NCI-H82 (cell line): ENCODE measurements around the gene S100A12.
A peak's percentile ranks its signal among the peaks of the same experiment; 100 is the strongest.

Source experiments
- DNase-seq: peaks from one replicate; lab custom pipeline; 2025; lab: John Stamatoyannopoulos, UW

The S100A12 gene

DNA sequence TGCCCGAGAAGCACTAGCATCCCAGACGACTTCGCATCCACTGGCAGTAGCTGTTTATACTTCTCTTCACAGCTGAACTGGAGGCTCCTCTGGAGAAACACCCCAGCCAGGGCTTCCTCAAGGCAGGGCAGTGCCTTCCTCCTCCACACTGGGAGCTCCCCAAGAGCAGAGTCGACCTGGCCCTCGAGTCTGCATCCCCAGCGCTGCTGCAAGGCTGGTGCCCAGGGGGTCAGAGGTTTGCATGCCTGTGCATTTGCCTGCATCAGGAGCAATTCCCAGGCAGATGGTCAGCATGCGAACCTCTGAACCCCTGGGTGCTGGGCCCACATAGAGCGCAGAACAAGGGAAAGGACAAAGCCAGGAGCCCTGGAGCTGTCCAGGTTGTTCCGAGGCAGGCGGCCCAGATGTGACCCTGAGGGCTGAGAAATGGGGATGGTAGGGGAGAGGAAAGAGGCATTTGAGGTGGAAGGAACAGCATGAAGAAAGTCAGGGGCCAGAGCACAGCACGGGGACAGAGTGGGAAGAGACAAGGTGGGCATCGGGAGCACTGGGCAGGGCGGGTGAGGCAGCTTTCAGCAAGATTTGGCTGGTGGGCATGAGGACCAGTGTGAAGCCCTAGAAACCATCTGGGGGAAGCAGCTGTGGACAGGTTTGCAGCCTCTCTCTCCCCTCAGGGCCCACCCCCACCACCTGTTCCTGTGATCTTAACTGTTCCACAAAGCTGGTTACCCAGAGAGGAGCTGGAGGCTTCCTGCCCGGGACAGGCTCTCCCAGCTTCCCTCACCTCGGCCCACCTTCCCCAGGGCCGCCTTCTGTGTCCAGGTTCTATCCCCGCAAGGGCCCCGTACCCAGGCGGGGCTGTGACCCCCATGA, 21.9 kb upstream of the S100A12 start:
- peak; percentile 86 for DNase-seq

GRCh38 chr1:153396461-153396860, 21.0 kb upstream of the S100A12 start:
- no peak for DNase-seq

- no peak for DNase-seq
These were observed 20.4 kb upstream of the S100A12 start for GRCh38 chr1:153395776-153396175.

DNA sequence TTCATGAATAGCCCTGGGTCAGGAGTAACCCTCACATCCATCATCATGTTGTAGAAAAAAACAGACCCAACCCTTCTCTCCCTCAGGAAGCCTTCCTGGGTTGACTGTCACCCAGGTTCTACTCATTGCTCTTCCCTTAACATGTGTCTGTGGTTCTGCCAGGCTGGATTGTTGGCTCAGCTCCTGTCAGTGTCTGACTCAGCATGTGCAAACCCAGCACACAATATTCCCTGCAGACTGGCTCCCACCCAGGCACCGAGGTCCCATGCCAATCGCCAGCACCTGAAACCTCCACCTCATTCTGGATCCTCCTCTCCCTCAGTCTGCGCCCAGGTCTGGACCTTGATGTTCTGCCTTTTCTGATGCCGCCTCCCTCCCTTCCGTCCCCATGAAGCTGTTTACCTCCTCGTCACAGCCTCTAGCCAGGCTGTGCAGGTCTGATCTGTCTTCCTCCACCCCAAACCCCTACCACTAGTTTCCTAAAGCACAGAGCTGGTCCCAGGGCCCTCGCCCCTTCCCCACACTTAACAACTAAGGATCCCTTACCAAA, 19.8 kb upstream of the S100A12 start:
- DNase-seq: no peak

DNA sequence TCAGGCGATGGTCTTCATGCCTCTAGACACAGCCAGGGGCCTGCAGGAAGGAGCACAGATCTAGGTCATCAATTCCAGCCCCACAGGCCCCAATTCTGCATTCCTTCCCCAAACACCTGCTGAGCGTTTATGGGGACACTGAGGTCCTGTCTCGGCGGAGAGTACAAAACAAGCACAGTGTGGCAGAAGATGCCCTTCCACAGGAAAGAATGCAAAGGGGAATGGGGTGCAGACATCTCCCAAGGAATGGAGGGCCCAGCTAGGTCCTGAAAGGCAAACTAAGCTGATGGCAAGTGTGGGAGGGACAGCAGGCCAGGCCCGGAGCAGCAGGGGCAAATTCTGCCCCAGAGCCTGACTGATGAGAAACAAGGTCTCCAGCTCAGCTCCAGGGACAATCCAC, 19.0 kb upstream of the S100A12 start:
- DNase-seq: no peak

DNA sequence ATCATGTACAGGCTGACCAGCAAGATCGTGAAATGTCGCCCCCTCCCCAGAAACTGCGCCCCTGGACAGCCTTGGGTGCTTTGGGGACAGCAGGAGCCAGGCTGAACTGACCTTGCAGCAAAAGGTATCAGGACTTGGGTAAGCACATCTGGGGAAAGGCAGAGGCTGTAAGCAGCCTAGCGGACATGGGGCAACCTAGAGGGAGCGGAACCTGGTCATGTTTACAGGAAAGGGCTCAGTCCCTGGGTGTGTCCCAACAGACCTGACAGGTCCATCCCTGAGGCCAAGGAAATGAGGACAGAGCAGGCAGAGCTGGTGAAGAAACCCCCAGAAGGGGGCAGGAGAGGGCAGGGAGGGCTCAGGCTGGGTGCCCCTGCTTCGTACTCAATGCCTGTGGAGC, 18.5 kb upstream of the S100A12 start:
- DNase-seq: peak; percentile 43

DNA sequence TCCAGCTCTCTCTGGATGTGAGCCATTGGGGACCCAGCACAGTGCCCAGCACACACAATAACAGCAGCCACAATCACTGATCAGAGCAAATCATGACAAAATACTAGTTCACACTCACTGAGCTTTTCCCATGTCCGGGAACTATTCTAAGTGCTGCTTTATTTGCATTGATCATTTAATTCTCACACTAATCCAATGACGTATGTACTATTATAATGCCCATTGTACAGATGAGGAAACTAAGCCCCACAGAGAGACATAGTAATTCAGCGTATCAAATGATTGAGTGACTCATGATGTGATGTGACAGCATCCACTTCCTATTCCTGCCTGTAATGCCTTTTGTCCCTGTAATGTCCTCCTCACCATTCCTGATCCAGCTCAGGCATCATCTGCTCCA, 17.4 kb upstream of the S100A12 start:
- DNase-seq: no peak

DNA sequence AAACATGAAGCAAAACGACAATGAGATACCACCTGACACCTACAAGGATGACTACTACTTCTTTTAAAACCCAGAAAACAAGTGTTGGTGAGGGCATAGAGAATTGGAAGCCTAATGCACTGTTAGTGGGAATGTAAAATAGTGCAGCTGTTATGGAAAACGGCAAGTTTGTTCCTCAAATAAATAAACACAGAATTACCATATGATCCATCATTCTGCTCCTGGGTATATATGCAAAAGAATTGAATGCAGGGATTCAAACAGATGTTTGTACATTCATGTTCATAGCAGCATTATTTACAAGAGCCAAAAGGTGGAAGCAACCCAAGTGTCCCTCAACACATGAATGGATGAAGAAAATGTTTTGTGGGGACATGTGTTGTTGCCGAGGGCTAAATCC, 16.8 kb upstream of the S100A12 start:
- DNase-seq: no peak

- DNase-seq: no peak
These were observed 15.7 kb upstream of the S100A12 start, which contains the start of gene S100A8 for GRCh38 chr1:153390938-153391710. Gene S100A8, minus strand, starts transcription at chr1:153391073. Its CDS starts 538 bp downstream, at chr1:153390535.

- DNase-seq: no peak
These were observed 14.8 kb upstream of the S100A12 start for GRCh38 chr1:153389973-153390879.

DNA sequence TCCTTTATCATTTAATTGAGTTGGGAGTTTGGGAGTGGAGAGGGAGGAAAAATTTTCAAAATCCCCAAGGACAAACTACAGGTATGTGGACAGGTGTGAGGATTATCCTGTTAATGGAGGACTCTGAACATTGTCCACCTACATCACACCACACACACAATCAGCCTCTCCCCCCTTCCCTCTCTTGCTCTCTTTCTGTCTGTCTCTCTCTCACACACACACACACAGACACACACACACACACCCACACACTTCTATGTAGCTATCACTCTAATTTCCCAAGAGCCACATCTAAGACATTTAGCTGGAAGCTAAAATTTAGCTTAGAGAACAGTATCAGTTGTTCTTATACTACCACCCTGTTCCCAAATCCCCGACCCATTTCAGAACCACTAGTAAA, 14.0 kb upstream of the S100A12 start:
- DNase-seq: no peak

- no peak for DNase-seq
These were observed 12.4 kb upstream of the S100A12 start for GRCh38 chr1:153387785-153388184.

DNA sequence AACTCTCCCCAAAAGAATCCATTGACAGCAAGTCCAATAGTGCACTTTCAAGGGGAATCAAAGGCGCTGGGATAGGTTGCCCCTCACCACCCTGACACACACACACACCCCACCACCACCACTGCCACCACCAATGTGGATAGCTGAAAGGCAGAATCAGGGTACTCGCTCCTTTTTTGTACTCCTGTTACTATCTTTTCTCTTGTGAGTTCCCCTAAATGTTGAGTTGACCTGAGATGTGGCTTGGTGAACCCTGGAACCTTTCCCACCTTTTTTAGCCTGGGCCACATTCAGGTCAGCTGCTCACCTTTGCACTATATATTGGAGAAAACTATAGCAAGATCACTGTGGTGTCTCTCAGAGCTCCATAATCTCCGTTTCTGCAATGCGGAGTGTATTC, 11.6 kb upstream of the S100A12 start:
- no peak for DNase-seq

GRCh38 chr1:153386500-153386901, 11.1 kb upstream of the S100A12 start:
- DNase-seq: no peak

- DNase-seq: no peak
These were observed 9.6 kb upstream of the S100A12 start for GRCh38 chr1:153384958-153385580.

- no peak for DNase-seq
These were observed 5.3 kb upstream of the S100A12 start for GRCh38 chr1:153380711-153381110.

- DNase-seq: no peak
These were observed 4.2 kb upstream of the S100A12 start for GRCh38 chr1:153379591-153379990.

DNA sequence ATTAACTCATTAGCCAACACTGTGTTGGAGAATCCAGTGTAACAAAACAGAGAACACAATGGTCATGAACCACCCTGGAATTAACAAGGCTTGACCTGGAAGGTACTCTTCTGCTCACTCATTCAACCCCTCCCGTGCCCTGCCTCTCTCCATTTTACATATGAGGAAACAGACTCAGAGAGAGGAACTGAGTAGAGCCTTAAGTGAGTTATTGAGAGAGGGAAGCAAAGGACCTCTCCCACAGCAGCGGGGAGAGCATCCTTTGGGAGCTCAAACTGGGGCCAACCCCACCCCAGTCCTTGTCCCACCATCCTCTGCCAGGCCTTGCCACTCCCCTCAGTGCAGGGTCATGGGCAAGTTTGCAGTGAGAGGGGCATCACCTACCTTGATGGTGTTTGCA, 1.4 kb downstream of the S100A12 start:
- no peak for DNase-seq

- no peak for DNase-seq
These were observed 2.9 kb downstream of the S100A12 start for GRCh38 chr1:153372571-153372970.

- no peak for DNase-seq
These were observed 4.2 kb downstream of the S100A12 start for GRCh38 chr1:153371231-153371630.

- DNase-seq: no peak
These were observed 5.3 kb downstream of the S100A12 start for GRCh38 chr1:153370146-153370545.
